Medulla oblongata (tissue), 1 donor: Measurements from ENCODE around the gene SOX13.

Experiments used
- DNase-seq: peaks from one replicate; pipeline ENCODE4 v3.0.0-alpha.2; 2015; ENCODE audit errors: extremely low spot score

Gene SOX13

GRCh38 chr1:204130981-204131892 is 58.3 kb downstream of the SOX13 start:
- DNase-seq: no peak

DNA sequence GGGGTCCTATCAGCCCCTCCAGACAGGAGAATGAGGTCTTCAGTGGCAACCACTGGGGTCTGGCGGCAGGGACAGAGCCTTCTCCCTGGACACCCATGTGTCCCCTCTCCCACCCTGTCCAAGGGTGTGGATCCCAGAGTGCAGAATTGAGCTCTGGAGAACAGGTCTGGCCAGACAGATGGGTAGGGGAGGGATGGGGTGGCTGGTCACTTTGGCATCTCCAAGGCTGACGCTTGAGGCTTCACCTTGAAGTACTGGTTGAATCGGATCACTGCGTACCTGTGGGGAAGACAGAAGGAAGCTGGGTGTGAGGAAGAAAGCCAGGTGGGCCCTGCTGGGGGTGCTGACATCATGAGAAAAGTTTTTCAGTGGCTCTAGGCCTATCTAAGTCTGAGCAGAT is 59.1 kb downstream of the SOX13 start:
- DNase-seq: no peak

DNA sequence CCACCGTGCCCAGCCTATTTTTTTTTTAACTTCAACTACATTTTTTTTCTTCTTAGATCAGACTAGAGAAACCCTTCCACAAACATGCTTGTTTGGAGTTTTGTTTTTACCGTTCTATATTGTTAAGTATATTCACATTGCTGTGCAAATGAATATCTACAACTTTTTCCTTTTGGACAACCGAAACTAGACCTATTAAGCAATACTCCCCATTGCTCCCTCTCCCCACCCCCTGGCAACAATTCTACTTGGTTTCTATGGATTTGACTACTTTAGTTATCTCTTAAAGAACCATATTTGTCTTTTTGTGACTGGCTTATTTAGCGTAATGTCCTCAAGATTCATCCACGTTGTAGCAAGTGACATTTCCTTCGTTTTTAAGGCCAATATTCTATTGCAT is 59.8 kb downstream of the SOX13 start:
- DNase-seq: no peak

DNA sequence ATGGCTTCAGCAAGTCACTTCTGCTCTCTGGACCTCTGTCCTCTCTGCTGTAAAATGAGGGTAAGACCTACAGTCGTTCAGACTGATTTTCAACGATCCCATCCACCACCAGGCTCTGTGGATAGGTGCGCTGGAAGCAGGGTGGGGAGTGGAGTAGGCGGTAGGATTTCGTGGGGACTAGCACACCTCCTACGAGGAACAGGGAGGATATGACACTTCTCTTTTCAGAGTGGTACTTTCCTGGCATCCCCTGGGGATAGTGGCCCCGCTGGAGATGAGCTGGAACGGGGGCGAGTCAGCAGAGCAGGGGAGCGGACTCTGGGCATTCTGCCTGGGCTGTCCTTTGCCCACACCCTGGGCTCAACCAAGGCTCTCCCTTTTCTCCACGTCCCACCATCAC is 61.2 kb downstream of the SOX13 start:
- no peak for DNase-seq

DNA sequence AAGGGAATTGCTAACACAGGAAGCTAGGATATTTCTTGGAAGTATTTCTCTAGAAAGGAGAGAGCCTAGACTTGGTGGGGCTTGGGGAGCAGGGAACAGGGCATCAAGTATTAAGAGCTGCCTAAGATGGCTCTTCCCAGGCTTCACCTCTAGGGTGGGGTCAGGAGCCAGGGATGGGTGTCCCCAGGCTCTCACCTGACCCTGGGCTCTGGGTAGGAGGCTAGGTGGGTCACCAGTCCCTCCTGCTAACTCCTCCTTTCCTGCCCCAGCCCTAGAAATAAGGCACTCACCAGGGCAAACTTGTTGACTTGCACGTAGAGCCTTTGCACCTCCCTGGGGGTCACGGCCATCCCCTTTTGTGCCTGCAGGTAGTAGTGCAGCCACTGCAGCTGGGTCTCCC is 63.9 kb downstream of the SOX13 start:
- DNase-seq: no peak

GRCh38 chr1:204139088-204139487 is 66.2 kb downstream of the SOX13 start:
- no peak for DNase-seq

GRCh38 chr1:204139952-204140351 is 67.0 kb downstream of the SOX13 start:
- no peak for DNase-seq

DNA sequence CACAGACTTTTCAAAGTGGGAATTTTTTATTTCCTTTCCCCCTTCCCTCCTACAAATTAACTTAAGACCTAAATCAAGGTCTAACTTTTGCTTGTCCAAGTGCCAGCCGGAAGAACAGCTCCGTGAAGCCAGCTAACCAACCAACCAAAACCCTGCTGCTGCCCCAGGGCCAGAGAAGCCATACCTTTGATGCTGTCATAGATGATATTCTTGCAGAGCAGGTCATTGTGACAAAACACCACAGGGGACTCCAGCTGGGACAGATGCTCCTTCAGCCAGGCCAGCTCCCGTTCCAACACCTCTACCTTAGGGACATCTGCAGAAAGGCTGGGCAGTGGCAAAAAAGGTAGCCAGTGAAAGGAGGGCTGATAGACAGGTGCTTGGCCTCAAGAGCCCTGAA is 68.2 kb downstream of the SOX13 start:
- DNase-seq: no peak

GRCh38 chr1:204142032-204142974 is 69.4 kb downstream of the SOX13 start:
- no peak for DNase-seq

DNA sequence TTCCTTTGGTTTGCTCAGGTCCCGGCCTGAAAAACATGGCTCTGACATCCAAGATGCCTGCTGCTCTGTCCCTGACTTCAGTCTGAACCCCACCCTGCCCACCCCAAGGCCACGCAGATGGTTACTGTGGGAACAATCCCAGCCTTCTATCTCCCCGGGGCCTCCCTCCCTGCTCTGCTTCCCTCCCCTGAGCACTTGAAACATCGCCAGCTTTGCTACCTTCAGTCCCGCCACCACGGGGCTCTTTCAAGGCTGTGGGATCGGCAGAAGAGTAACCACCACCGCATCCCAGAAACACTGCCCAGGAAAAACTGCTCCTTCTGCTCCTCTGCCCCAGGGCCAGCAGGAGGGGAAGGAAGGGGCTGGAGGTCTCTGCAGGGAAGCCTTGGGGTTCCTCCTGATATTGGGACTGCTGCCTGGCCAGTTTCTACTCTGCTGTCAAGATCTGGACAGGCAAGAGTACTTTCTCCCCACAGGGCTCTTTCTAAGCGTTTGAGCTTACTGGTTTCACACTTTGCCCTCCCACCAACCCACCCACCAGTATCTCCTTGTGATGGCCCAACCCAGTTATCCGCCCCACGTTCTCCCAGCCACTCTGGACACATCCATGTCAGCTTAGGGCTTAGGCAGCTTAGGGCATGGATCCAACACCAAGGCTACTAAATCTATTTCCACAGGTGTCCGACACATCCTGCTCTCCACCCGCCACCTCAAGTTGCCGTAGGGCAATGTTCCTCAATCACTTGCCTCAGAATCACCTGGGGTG is 70.5 kb downstream of the SOX13 start:
- no peak for DNase-seq

- DNase-seq: no peak
Observed at GRCh38 chr1:204145033-204145504, 72.2 kb downstream of the SOX13 start.

- DNase-seq: no peak
Observed at GRCh38 chr1:204146309-204146708, 73.4 kb downstream of the SOX13 start.

DNA sequence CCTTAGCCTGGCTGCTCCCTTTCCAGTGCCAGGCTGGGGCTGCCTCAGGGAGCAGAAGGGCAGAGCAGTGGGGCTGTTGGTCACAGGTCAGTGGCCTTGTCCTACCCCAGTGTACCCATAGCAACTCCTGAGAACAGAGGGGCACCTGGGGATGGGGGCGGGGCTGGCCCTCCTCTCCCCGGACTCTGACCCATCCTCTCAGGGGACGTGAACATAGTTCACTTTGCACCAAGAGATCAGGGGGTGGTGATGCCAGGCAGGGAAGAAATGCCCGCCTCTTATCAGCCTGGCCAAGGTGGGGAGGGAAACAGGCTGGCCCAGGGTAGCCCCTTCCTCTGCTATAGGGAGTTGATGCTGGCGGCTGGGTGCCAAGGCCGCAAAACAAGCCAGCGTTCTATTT is 74.0 kb downstream of the SOX13 start:
- DNase-seq: no peak

DNA sequence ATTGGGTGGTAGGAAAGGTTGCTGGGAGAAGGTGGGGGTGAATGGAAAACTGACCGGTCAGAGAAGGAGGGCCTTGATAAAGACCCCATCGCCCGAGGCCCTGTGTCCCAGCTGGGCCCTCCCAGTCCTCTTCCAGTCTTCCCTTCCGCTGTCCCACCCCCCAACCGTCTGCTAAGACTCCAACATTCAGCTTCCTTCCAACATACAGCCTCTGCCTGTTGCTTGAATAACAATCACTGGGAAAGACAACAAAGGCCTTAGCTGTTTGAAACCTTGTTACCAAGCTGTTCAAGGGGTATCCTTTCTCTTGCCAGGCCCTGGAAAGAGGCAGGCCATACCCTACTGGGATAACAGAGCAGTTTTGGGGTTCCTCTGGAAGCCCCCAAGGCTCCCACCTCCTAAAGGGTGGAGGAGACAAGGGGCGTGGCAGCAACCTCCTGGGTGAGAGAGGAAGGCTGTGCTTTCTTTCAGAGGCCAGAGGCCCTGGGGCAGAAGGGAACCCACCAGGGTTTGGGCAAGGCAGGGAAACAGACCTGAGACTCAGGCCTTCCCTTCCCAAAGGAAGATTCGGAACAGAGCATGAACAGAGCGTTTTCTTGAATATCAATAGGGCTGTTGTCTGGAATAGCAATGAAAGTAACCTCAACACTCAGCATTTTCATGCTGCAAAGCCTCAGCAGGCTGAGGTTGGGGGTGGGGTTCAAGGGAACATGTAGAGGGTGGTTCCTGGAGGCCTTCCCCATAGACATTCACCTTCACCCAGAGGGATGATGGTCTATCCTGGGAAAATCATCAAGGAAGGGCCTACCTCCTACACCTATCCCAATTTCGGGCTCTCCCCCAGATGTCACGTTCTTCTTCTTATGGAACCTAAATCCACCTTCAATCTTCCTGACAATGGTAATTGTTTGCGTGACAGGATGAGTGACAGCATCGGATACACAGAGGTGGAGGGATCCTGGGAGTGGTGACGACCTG is 74.8 kb downstream of the SOX13 start:
- DNase-seq: no peak

- DNase-seq: no peak
Observed at GRCh38 chr1:204149107-204149506, 76.2 kb downstream of the SOX13 start.

GRCh38 chr1:204149635-204150565 is 77.0 kb downstream of the SOX13 start:
- DNase-seq: no peak

- no peak for DNase-seq
Observed at GRCh38 chr1:204150702-204151551, 78.0 kb downstream of the SOX13 start.

GRCh38 chr1:204151552-204152309 is 78.8 kb downstream of the SOX13 start, which contains the start of gene ETNK2:
Gene ETNK2, minus strand, starts transcription at chr1:204152044. Its CDS starts 192 bp downstream, at chr1:204151852.
- no peak for DNase-seq
